Measurements from ENCODE around the gene FIBCD1.

DNA sequence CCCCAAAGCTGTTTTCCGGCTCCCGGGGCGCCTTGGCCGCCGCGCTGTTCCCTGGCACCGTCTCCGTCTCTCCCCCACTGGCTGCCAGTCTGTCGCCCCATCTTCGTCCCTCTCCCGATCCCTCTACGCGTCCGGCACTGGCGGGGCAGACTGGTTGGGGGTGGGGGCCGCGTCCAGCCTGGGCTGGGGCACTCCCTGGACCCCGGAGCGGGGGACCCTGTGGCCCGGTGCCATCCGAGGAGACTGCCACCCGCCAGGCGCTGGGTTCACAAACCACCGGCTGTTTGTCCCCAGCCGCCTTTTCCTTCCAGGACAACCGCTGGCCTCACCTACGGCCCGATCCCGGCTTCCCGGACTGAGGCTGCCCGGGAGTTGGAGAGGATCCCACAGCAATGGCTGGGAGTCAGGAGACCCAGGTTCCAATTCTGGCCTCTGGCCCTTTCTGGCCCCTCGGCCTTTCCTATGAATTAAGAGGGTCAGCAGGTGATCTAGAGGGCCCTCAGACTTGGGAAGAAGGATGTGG is 1.0 kb upstream of the FIBCD1 start:
- TF ChIP-seq, protein P1, sequence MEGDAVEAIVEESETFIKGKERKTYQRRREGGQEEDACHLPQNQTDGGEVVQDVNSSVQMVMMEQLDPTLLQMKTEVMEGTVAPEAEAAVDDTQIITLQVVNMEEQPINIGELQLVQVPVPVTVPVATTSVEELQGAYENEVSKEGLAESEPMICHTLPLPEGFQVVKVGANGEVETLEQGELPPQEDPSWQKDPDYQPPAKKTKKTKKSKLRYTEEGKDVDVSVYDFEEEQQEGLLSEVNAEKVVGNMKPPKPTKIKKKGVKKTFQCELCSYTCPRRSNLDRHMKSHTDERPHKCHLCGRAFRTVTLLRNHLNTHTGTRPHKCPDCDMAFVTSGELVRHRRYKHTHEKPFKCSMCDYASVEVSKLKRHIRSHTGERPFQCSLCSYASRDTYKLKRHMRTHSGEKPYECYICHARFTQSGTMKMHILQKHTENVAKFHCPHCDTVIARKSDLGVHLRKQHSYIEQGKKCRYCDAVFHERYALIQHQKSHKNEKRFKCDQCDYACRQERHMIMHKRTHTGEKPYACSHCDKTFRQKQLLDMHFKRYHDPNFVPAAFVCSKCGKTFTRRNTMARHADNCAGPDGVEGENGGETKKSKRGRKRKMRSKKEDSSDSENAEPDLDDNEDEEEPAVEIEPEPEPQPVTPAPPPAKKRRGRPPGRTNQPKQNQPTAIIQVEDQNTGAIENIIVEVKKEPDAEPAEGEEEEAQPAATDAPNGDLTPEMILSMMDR (conservative IDR thresholded peaks at IDR 0.05; ENCODE audit: low read depth in 2 of 2), result no peak
- TF ChIP-seq, protein P2, sequence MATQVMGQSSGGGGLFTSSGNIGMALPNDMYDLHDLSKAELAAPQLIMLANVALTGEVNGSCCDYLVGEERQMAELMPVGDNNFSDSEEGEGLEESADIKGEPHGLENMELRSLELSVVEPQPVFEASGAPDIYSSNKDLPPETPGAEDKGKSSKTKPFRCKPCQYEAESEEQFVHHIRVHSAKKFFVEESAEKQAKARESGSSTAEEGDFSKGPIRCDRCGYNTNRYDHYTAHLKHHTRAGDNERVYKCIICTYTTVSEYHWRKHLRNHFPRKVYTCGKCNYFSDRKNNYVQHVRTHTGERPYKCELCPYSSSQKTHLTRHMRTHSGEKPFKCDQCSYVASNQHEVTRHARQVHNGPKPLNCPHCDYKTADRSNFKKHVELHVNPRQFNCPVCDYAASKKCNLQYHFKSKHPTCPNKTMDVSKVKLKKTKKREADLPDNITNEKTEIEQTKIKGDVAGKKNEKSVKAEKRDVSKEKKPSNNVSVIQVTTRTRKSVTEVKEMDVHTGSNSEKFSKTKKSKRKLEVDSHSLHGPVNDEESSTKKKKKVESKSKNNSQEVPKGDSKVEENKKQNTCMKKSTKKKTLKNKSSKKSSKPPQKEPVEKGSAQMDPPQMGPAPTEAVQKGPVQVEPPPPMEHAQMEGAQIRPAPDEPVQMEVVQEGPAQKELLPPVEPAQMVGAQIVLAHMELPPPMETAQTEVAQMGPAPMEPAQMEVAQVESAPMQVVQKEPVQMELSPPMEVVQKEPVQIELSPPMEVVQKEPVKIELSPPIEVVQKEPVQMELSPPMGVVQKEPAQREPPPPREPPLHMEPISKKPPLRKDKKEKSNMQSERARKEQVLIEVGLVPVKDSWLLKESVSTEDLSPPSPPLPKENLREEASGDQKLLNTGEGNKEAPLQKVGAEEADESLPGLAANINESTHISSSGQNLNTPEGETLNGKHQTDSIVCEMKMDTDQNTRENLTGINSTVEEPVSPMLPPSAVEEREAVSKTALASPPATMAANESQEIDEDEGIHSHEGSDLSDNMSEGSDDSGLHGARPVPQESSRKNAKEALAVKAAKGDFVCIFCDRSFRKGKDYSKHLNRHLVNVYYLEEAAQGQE (IDR thresholded peaks at IDR 0.05; ENCODE audit: unreplicated experiment), result no peak
- TF ChIP-seq EZH2 (IDR thresholded peaks at IDR 0.05; ENCODE audit: low read depth, unreplicated experiment) (peak; percentile 53), POLR2AphosphoS5 (IDR thresholded peaks at IDR 0.05; ENCODE audit: low read depth) (no peak), CREB1 (CRISPR knock-in tag; IDR thresholded peaks at IDR 0.05; ENCODE audit: low read depth) (no peak), JUNB (IDR thresholded peaks at IDR 0.05; ENCODE audit: unreplicated experiment) (no peak), NANOG (IDR thresholded peaks at IDR 0.05; ENCODE audit: borderline replicate concordance) (no peak), EZH2phosphoT487 (IDR thresholded peaks at IDR 0.05; ENCODE audit: unreplicated experiment) (no peak), ZNF114 (CRISPR knock-in tag; IDR thresholded peaks at IDR 0.05) (no peak), ZNF331 (CRISPR knock-in tag; IDR thresholded peaks at IDR 0.05; ENCODE audit: low read depth) (no peak), STAT1 (IDR thresholded peaks at IDR 0.05; ENCODE audit: unreplicated experiment) (no peak)
- TF ChIP-seq, protein P3, sequence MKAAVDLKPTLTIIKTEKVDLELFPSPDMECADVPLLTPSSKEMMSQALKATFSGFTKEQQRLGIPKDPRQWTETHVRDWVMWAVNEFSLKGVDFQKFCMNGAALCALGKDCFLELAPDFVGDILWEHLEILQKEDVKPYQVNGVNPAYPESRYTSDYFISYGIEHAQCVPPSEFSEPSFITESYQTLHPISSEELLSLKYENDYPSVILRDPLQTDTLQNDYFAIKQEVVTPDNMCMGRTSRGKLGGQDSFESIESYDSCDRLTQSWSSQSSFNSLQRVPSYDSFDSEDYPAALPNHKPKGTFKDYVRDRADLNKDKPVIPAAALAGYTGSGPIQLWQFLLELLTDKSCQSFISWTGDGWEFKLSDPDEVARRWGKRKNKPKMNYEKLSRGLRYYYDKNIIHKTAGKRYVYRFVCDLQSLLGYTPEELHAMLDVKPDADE (IDR thresholded peaks at IDR 0.05), result no peak
- TF ChIP-seq, protein P4, sequence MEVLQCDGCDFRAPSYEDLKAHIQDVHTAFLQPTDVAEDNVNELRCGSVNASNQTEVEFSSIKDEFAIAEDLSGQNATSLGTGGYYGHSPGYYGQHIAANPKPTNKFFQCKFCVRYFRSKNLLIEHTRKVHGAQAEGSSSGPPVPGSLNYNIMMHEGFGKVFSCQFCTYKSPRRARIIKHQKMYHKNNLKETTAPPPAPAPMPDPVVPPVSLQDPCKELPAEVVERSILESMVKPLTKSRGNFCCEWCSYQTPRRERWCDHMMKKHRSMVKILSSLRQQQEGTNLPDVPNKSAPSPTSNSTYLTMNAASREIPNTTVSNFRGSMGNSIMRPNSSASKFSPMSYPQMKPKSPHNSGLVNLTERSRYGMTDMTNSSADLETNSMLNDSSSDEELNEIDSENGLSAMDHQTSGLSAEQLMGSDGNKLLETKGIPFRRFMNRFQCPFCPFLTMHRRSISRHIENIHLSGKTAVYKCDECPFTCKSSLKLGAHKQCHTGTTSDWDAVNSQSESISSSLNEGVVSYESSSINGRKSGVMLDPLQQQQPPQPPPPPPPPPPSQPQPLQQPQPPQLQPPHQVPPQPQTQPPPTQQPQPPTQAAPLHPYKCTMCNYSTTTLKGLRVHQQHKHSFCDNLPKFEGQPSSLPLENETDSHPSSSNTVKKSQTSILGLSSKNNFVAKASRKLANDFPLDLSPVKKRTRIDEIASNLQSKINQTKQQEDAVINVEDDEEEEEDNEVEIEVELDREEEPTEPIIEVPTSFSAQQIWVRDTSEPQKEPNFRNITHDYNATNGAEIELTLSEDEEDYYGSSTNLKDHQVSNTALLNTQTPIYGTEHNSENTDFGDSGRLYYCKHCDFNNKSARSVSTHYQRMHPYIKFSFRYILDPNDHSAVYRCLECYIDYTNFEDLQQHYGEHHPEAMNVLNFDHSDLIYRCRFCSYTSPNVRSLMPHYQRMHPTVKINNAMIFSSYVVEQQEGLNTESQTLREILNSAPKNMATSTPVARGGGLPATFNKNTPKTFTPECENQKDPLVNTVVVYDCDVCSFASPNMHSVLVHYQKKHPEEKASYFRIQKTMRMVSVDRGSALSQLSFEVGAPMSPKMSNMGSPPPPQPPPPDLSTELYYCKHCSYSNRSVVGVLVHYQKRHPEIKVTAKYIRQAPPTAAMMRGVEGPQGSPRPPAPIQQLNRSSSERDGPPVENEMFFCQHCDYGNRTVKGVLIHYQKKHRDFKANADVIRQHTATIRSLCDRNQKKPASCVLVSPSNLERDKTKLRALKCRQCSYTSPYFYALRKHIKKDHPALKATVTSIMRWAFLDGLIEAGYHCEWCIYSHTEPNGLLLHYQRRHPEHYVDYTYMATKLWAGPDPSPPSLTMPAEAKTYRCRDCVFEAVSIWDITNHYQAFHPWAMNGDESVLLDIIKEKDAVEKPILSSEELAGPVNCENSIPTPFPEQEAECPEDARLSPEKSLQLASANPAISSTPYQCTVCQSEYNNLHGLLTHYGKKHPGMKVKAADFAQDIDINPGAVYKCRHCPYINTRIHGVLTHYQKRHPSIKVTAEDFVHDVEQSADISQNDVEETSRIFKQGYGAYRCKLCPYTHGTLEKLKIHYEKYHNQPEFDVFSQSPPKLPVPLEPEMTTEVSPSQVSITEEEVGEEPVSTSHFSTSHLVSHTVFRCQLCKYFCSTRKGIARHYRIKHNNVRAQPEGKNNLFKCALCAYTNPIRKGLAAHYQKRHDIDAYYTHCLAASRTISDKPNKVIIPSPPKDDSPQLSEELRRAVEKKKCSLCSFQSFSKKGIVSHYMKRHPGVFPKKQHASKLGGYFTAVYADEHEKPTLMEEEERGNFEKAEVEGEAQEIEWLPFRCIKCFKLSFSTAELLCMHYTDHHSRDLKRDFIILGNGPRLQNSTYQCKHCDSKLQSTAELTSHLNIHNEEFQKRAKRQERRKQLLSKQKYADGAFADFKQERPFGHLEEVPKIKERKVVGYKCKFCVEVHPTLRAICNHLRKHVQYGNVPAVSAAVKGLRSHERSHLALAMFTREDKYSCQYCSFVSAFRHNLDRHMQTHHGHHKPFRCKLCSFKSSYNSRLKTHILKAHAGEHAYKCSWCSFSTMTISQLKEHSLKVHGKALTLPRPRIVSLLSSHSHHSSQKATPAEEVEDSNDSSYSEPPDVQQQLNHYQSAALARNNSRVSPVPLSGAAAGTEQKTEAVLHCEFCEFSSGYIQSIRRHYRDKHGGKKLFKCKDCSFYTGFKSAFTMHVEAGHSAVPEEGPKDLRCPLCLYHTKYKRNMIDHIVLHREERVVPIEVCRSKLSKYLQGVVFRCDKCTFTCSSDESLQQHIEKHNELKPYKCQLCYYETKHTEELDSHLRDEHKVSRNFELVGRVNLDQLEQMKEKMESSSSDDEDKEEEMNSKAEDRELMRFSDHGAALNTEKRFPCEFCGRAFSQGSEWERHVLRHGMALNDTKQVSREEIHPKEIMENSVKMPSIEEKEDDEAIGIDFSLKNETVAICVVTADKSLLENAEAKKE (CRISPR knock-in tag; IDR thresholded peaks at IDR 0.05), result no peak

Data from GM23338 (cell line).